ES-I3 (cell line): Measurements from ENCODE around the gene FYTTD1.
A peak's percentile ranks its signal among the peaks of the same experiment; 100 is the strongest.
"Not testable (repeated sequence)": the region's sequence is repeated elsewhere in the genome, so short reads cannot be mapped to it uniquely, and the experiment has no call there.

ENCODE experiments used
- H3K36me3 ChIP-seq: 2 replicates; pipeline ENCODE4 v1.6.1; 2013; ENCODE audit warnings: mild to moderate bottlenecking, low read length, control low read depth, moderate library complexity; ENCODE audit not compliant: insufficient read depth
- H3K4me1 ChIP-seq: 2 replicates; pipeline ENCODE4 v1.6.1; 2013; ENCODE audit warnings: mild to moderate bottlenecking, control low read depth, low read length; ENCODE audit not compliant: insufficient read depth
- H3K9ac ChIP-seq: 2 replicates; pipeline ENCODE4 v1.6.1; 2013; ENCODE audit warnings: low read depth, mild to moderate bottlenecking, low read length, moderate library complexity
- H3K9me3 ChIP-seq: 2 replicates; pipeline ENCODE4 v1.6.1; 2013; ENCODE audit warnings: mild to moderate bottlenecking, low read length, moderate library complexity; ENCODE audit not compliant: control insufficient read depth, insufficient read depth

Gene FYTTD1

GRCh38 chr3:197730200-197730599 is 19.5 kb upstream of the FYTTD1 start:
- Histone ChIP-seq H3K9me3 (peaks cover 3% of the 10 kb centered on the region; the same call in 1 of the 2 replicates), H3K4me1 (no peaks in the 10 kb centered on the region), H3K9ac (no peak overlapping the region), H3K36me3 (no peaks in the 10 kb centered on the region)

- not testable (repeated sequence) for H3K36me3 ChIP-seq, H3K4me1 ChIP-seq, H3K9ac ChIP-seq, H3K9me3 ChIP-seq
Observed at GRCh38 chr3:197730770-197731169, 18.9 kb upstream of the FYTTD1 start.

DNA sequence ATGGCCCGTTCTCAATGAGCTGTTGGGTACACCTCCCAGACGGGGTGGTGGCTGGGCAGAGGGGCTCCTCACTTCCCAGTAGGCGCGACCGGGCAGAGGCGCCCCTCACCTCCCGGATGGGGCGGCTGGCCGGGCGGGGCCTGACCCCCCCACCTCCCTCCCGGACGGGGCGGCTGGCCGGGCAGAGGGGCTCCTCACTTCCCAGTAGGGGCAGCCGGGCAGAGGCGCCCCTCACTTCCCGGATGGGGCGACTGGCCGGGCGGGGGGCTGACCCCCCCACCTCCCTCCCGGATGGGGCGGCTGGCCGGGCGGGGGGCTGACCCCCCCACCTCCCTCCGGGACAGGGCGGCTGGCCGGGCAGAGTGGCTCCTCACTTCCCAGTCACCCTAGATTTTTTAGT is 18.2 kb upstream of the FYTTD1 start:
- not testable (repeated sequence) for H3K9me3 ChIP-seq, H3K9ac ChIP-seq, H3K4me1 ChIP-seq, H3K36me3 ChIP-seq

GRCh38 chr3:197733042-197733441 is 16.6 kb upstream of the FYTTD1 start:
- Histone ChIP-seq H3K9ac (no peak overlapping the region), H3K36me3 (no peaks in the 10 kb centered on the region), H3K4me1 (no peaks in the 10 kb centered on the region), H3K9me3 (peaks cover 3% of the 10 kb centered on the region; the same call in 1 of the 2 replicates)

- H3K9me3 ChIP-seq = peaks cover 3% of the 10 kb centered on the region; the same call in 1 of the 2 replicates
- H3K4me1 ChIP-seq = no peaks in the 10 kb centered on the region
- no peaks in the 10 kb centered on the region for H3K36me3 ChIP-seq
- H3K9ac ChIP-seq = no peak overlapping the region
Observed at GRCh38 chr3:197734667-197735318, 14.9 kb upstream of the FYTTD1 start.

- Histone ChIP-seq H3K36me3 (no peaks in the 10 kb centered on the region), H3K4me1 (no peaks in the 10 kb centered on the region), H3K9ac (peak overlapping the region; percentile 71), H3K9me3 (no peaks in the 10 kb centered on the region)
Observed at GRCh38 chr3:197736010-197736490, 13.6 kb upstream of the FYTTD1 start.

DNA sequence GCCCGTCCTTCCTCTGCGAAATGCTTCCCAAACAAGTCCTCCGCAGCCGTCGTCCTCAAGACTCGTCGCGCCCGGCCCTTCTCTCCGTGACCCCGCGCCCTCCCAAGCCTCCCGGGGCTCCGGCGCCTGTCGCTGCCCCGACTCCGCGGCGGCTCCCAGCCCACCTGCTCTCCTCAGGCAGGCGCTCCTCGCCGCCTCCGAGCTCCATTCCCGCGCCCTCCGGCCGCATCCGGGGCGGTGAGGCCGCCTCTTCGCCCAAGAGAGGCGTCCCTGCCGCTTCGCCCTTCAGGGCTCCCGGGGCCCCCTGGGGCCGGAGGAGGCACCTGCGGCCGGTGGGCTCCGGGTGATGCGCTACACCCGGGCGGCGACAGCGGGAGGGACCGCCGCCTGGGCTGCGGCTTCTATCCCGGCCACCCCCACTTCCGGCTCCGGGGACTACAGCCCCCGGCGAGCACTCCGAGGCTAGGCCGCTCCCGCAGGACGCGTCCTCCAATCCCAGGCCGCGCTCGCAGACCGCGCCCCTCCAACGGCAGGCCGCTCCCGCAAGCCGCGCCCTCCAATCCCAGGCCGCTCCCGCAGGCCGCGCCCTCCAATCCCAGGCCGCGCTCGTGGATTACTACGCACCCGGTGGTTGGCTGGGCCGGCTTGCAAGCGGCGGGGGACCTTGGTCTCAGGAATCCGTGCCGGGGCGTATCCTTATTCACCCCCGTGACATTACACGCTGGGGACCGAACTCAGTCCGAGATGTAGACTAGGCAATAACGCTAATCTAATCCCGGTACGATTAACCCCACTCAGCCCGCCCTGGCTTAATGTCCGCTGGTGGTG is 13.0 kb upstream of the FYTTD1 start, which contains the start of gene RUBCN:
Gene RUBCN (minus strand): TSS at position 414 of the 828 bp plus-strand sequence. CDS start 185 bp downstream, at position 229.
- Histone ChIP-seq H3K9me3 (no peaks in the 10 kb centered on the region), H3K9ac (peak within 1 kb of the TSS; percentile 93), H3K36me3 (no peaks in the 10 kb centered on the region), H3K4me1 (no peaks in the 10 kb centered on the region)

- H3K9ac ChIP-seq = peak overlapping the region; percentile 93
- H3K4me1 ChIP-seq = no peaks in the 10 kb centered on the region
- no peaks in the 10 kb centered on the region for H3K9me3 ChIP-seq
- H3K36me3 ChIP-seq = no peaks in the 10 kb centered on the region
Observed at GRCh38 chr3:197737319-197737649, 12.4 kb upstream of the FYTTD1 start.

DNA sequence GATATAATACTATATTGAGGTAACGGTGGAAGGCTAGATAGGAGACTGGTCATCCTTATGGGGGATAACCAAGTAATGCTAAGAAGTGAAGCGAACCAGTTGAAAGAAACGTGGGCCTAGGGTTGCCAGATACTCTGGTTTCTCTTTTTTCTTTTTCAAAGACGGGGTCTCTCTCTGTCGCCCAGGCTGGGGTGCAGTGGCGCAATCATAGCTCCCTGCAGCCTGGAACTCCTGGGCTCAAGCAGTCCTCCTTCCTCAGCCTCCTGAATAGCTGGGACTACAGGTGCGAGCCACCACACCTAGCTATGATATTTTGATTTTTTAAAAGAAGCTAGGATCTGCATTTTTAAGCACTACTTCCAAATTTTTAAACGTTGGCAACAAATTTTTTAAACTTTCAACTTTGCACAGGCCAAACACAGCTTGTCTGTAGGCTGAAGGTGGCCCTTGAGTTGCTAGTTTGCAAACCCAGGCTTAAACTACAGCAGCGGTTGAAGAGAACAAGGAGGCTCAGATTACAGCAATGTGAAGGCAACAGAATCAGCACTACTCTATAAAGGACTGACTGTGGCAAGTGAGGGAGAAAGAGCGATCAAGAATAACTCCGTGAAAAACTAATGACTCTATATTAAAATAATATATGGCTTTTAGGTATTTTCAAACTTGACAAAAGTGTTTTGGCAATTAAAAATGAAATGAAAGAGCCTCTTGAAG is 11.8 kb upstream of the FYTTD1 start:
- H3K9me3 ChIP-seq = no peaks in the 10 kb centered on the region
- peak overlapping the region; percentile 93 for H3K9ac ChIP-seq
- H3K36me3 ChIP-seq = no peaks in the 10 kb centered on the region
- H3K4me1 ChIP-seq = no peaks in the 10 kb centered on the region

DNA sequence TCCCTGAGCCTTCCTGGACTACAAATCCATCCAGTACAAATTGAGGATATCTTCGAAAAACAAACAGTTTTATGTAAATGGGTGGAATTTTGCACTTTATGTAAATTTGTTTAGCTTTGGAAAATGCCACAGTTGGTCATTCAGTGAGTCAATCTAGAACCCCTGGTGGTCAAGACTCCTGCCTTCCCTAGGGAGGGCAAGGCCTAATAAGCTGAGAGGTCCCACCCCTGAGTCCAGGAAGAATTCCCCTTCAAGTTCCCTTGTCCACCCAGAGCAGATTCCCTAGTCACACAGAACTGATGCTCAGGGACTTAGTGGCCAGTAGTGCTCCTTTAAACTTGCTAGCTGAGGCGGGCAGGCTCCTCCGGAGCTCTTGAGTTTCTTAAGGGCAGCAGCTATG is 6.9 kb upstream of the FYTTD1 start:
- no peaks in the 10 kb centered on the region for H3K4me1 ChIP-seq
- no peaks in the 10 kb centered on the region for H3K36me3 ChIP-seq
- H3K9me3 ChIP-seq = no peaks in the 10 kb centered on the region
- H3K9ac ChIP-seq = no peak overlapping the region

- Histone ChIP-seq H3K9me3 (no peaks in the 10 kb centered on the region), H3K36me3 (no peaks in the 10 kb centered on the region), H3K4me1 (no peaks in the 10 kb centered on the region), H3K9ac (no peak overlapping the region)
Observed at GRCh38 chr3:197746209-197746608, 3.5 kb upstream of the FYTTD1 start.

GRCh38 chr3:197746801-197747237 is 2.9 kb upstream of the FYTTD1 start:
- no peaks in the 10 kb centered on the region for H3K9me3 ChIP-seq
- no peak overlapping the region for H3K9ac ChIP-seq
- no peaks in the 10 kb centered on the region for H3K36me3 ChIP-seq
- no peaks in the 10 kb centered on the region for H3K4me1 ChIP-seq

GRCh38 chr3:197748597-197749314 is 927 bp upstream of the FYTTD1 start:
- Histone ChIP-seq H3K9ac (peak overlapping the region; percentile 63; the same call in 1 of the 2 replicates), H3K4me1 (no peaks in the 10 kb centered on the region), H3K9me3 (no peaks in the 10 kb centered on the region), H3K36me3 (no peaks in the 10 kb centered on the region)

DNA sequence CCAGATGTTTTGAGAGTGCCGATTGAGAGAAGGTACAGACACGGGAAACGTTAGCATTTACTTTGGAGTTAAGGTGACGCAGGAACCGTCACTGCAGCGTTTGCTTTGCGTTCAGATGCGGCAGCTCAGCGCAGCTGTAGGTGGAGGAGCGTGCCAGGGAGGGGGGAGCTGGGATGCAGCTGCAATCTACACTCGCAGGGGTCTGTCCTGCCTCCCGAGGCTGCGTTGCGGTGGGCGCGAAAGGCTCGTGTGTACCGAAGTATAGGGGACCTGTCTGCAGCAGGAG is 425 bp upstream of the FYTTD1 start:
- Histone ChIP-seq H3K9me3 (no peaks in the 10 kb centered on the region), H3K9ac (peak overlapping the region; percentile 63; the same call in 1 of the 2 replicates), H3K36me3 (no peaks in the 10 kb centered on the region), H3K4me1 (no peaks in the 10 kb centered on the region)
